Measurements from ENCODE around the gene EMB.
"Not testable (repeated sequence)": the region's sequence is repeated elsewhere in the genome, so short reads cannot be mapped to it uniquely, and the experiment has no call there.

EMB gene

DNA sequence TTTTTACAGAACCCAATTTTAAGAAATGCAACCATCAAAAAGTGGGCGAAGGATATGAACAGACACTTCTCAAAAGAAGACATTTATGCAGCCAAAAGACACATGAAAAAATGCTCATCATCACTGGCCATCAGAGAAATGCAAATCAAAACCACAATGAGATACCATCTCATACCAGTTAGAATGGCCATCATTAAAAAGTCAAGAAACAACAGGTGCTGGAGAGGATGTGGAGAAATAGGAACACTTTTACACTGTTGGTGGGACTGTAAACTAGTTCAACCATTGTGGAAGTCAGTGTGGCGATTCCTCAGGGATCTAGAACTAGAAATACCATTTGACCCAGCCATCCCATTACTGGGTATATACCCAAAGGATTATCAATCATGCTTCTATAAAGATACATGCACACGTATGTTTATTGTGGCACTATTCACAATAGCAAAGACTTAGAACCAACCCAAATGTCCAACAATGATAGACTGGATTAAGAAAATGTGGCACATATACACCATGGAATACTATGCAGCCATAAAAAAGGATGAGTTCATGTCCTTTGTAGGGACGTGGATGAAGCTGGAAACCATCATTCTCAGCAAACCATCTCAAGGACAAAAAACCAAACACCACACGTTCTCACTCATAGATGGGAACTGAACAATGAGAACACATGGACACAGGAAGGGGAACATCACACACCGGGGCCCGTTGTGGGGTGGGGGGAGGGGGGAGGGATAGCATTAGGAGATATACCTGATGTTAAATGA, 19.7 kb downstream of the EMB start:
- not testable (repeated sequence) for DNase-seq

DNA sequence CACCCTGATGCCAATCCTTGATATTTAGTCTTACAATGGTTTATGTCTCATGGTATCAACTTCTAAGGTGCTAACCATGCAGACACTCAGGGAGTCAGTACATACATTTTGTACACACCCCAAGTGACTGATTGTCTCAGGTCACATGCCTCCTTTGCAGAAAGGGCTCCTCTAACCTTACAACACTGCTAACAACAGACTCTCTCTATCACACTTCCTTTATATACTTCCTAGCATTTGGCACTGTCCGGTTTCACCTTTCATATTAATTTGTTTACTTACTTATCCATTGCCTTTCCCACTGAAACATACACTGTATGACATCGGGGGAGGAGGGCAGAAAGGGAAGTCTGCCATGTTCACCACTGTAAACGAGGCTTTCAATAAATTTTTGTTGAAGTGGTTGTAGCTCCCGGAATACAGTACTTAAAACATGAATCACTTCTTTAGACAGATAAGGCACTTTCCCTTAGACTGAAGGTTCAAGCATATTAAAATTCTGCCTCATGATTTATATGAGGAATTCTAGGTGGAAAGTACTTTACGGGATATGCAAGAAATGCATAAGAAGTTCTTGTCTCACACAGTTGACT, 20.6 kb downstream of the EMB start:
- no peak for DNase-seq

DNA sequence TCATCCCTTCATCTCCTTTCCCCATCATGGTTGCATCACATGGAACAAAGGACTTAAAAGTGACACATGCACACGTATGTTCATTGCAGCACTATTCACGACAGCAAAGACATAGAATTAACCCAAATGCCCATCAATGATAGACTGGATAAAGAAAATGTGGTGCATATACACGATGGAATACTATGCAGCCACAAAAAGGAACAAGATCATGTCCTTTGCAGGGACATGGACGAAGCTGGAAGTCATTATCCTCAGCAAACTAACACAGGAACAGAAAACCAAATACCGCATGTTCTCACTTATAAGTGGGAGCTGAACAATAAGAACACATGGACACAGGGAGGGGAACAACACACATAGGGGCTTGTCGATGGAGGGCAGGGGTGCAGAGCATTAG, 21.4 kb downstream of the EMB start:
- not testable (repeated sequence) for DNase-seq

DNA sequence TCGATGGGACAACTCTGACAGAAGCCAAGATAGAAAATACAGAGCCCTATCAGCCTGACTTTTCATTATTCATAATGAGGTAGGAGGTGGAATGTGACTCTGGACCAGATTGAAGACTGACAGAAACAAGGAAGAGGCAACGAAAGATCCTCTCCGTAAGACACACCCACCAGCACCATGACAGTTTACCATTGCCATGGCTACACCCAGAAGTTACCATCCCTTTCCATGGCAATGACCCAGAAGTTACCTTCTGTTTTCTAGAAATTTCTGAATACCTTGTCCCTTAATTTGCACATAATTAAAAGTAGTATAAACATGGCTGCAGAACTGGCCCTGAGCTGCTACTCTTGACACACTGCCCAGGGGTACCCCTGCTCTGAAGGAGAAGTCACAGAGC, 24.5 kb downstream of the EMB start:
- DNase-seq = peak in 1 of 5 experiments; percentile 43

DNA sequence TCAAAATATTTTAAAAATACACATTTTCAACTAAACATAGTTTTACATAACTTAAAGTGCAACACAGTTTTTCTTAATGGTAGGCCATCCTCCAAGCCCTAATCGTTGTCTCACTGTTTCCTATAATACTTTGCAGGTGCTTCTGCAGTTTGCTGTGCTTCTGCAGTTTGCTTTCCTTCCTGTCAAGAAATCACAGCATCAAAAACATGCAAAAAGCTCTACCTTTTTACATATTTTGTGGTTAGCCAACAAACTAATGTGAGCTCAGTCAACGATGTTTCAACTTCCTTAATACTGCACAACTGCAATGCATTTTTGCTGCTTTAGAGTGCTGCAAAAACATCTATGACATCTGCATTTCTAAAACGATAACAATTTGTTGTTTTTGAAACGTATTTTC, 25.2 kb downstream of the EMB start:
- DNase-seq = peak in 2 of 5 experiments; percentile 23 to 90

DNA sequence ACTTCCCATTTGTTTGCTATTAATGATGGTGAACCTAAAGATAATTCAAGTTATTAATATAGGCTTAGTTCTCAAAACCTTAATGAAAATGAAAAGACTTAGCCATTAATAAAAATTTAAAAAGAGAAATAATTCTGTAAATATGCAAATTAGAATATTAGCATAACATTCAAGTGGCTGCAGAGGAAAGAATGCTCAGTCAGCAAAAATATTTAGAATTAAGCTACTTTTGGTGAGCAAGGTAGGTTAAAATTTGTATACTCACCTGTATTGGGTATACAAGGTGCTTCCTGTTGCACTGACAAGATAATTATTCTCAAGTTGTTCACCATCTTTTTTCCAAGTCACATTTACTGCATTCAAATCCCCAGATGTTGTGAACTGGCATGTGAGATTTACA, 30.2 kb downstream of the EMB start:
- DNase-seq = not testable (repeated sequence)

DNA sequence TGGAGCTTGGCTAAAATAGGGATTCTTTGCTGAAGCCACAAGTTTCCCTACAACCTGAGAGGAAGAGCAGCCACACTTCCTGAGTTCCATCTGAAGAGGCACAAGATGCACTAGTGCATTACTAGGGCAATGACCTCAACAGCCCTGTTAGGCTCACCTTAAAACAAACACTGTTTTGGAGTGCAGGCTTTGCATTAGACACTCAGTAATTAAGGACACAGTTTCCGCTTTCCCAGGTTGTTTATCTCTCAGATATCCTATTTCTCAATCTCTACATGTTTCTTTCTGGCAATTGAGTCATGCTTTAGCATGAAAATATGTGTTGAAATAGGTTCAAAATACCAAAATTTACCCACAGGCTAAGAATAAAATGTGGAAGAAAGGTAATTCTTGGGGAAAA, 34.2 kb downstream of the EMB start:
- no peak for DNase-seq

DNA sequence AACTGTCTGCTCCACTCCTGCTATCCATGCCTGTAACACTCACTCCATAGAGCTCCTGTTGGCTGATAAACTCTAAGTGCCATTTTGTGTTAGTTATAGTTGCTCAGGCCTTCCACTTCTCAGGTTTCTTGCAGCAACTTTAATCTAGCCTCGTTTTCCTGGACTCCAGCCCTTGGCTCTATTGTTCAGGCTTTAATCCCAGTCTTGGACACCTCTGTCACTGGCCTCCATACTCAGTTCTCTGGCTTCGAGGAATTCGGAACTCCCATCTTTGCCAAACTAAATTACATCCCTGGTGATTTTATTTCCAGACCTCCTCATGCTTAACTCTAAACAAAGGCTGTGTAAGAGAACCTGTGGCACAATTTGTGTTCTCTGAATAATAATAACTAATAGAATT, 39.8 kb downstream of the EMB start:
- DNase-seq = no peak

DNA sequence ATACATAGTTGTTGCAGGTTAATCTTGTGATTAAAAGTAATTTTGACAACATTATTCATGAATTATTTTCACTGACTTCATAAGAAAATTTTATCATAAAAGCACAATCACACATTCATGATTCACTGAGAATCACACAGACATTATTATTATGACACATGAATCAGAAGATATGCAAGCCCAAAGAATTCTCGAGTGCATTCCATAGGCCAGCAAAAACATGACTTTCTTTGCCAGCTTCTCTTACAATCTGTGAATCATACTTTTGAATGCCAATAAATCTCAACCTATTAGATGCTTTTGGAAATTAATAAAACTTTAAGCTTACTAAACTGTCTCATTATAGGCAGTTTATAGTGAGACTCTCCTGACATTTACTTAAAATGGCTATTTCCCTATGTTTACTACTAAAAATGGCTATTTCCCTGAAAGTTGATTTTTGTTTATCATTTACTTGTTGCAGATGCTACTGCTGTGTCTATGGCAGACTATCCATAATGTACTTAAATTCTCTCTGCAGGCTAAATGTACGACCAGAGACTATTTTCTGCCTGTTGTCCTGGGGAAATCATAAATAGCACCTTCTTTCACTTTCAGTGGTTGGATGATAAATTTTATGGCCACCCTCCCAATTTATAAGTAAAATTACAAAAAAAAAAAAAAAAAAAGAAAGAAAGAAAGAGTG, 47.0 kb downstream of the EMB start:
- not testable (repeated sequence) for DNase-seq

DNA sequence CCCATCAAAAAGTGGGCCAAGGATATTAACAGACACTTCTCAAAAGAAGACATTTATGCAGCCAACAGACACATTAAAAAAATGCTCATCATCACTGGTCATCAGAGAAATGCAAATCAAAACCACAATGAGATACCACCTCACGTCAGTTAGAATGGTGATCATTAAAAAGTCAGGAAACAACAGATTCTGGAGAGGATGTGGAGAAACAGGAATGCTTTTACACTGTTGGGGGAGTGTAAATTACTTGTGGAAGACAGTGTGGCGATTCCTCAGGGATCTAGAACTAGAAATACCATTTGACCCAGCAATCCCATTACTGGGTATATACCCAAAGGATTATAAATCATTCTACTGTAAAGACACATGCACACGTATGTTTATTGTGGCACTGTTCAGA, 48.8 kb downstream of the EMB start:
- DNase-seq = not testable (repeated sequence)

DNA sequence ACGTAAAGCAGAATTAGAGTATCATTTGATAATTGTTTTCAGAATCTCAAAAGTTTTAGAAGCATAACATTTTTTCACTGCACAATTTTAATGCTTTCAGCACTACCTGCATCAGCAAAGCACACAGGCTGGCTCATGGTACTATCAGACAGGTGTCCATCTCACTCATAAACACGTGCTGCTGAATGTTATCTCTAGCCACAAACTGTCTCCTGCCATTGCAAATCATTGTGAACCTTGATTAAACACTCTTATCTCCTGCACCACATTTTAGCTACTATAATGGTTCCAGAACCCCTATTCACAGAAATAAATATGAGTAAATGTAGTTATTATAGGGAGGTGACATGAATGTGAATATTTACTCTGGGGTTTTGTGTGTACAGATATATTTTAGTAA, 56.7 kb downstream of the EMB start:
- peak in 1 of 5 experiments; percentile 28 for DNase-seq

DNA sequence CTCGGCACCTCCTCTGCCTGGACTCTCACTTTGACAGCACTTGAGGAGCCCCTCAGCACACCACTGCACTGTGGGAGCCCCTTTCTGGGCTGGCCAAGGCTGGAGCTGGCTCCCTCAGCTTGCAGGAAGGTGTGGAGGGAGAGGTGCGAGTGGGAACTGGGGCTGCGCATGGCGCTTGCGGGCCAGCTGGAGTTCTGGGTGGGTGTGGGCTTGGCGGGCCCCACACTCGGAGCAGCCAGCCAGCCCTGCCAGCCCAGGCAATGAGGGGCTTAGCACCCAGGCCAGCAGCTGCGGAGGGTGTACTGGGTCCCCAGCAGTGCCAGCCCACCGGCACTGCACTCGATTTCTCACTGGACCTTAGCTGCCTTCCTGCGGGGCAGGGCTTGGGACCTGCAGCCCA, 64.4 kb downstream of the EMB start:
- DNase-seq = not testable (repeated sequence)

DNA sequence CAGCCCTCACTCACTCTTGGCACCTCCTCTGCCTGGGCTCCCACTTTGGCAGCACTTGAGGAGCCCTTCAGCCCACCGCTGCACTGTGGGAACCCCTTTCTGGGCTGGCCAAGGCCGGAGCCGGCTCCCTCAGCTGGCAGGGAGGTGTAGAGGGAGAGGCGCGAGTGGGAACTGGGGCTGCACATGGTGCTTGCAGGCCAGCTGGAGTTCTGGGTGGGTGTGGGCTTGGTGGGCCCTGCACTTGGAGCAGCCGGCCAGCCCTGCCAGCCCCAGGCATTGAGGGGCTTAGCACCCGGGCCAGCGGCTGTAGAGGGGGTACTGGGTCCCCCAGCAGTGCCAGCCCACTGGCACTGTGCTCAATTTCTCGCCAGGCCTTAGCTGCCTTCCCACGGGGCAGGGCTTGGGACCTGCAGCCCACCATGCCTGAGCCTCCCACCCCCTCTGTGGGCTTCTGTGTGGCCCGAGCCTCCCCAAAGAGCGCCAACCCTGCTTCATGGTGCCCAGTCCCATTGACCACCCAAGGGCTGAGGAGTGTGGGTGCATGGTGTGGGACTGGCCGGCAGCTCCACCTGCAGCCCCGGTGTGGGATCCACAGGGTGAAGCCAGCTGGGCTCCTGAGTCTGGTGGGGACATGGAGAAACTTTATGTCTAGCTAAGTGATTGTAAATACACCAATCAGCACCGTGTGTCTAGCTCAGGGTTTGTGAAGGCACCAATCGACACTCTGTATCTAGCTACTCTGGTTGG, 71.6 kb downstream of the EMB start:
- not testable (repeated sequence) for DNase-seq

DNA sequence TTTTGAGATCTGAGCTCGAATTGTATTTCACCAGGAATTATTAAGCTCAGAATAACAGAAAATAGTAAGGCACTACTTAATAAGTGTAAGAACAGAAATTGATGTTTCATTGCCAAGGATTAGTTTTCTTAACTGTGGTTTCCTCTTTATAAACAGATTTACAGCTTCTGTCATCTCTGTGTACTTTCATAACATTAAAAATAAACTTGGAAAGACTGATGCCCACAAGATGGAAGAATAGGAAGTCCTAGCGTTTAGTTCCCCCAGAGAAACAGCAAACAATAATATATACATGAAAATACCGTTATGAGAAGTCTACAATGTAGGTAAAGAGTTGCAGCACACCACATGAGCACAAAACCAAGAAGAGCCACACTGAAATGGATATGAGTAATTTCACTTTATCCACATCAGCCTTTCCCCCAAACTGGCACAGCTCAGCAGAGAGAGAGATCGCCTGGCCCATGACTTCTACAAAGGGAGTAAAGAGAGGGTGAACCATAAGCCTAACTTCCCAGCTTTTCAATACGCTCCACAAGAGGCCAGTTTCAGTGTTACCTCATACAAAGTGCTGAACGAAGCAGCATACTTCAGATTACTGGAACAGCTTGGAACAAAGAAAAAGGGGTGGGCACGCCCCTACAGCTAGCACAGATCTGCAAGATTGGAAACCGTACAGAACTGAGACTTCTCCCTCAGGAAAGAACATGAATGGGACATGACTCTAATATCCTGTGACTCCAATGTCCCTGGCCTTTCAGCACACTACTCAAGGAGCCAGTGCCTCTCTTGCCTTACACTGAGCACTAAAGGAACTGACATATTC, 75.4 kb downstream of the EMB start:
- no peak for DNase-seq

DNA sequence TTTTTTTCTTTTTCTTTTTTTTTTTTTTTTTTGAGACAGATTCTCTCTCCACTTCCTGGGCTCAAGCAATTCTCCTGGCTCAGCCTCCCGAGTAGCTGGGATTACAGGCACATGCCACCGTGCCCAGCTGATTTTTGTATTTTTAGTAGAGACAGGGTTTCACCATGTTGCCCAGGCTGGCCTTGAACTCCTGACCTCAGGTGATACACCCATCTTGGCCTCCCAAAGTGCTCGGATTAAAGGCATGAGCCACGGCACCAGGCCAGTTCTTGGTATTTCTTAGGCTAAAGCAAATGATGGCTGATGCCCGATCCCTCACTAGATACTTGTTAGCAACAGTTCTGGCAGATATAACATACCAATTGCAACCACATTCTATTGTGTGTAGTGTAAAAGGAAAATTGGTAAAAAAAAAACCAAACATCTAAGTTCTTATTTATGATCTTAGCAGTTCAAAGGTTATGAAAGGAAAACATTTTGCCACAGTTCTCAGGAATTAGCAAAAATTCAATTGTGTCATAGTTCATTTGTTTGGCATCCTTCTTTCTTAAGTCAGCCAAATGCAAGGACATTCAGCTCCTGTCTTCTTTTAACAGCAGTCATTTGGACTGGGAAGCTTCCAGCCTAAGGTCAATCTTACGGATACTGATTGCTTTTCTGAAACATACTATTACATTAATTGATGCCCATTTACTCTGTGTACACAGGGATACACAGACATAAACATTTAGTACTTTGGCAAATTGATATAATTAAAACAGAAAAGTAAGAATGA, 76.4 kb downstream of the EMB start:
- DNase-seq = peak in 1 of 5 experiments; percentile 2

DNA sequence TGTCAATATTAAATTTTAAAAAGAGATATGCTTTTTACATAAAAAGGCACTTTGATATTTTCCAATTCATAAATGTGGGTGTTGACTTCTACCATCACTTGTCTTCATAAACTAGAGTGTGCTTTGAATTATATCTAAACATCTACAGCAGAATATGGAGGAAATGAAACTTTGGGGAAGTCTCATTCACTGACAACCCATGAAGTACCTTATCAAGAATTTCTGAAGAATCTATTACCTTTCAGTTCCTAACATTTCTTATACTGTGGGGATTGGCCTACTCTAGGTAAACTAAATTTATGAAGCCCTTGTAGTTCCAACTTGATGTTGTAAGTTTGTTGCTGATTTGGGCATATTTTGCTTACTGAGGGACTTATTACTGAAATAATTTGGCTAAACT, 81.9 kb downstream of the EMB start:
- no peak for DNase-seq

DNA sequence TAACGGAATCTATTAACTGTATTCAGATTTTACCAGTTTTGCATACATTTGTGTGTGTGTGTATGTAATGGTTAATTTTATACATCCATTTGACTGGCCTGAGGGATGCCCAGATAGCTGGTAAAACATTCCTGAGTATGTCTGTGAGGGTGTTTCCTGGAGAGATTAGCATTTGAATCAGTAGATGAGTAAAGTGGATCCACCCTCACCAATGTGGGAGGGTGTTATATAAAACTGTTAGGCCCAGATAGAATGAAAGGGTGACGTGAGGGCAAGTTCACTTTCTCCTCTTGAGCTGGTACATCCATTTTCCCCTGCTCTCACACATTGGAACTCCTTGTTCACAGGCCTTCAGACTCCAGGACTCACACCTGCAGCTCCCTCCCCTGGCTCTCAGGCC, 88.7 kb downstream of the EMB start:
- no peak for DNase-seq

All from T-helper 2 cell (primary cell).